Mucosa of descending colon (tissue), 3 donors: Measurements from ENCODE around the gene REC114. TPM values are rescaled to one million over a fixed set of nuclear protein-coding genes. Genes with fewer than 3 reads are reported as not detected.
"Not testable (repeated sequence)": the region's sequence is repeated elsewhere in the genome, so short reads cannot be mapped to it uniquely, and the experiment has no call there.

ENCODE experiments used
- ATAC-seq: fragments of 200-7000 bp; cut with Tn5 transposase; one replicate; pipeline ENCODE4 v1.9.1; 2020; ENCODE audit warnings: mild to moderate bottlenecking, moderate library complexity
- DNase-seq, 3 donors: peaks; one replicate each; pipeline ENCODE4 v3.0.0-alpha.2; 2020
- H3K36me3 ChIP-seq: fragments of 200-600 bp; one replicate; pipeline ENCODE4 v1.8.0; 2021; ENCODE audit warnings: low read depth, mild to moderate bottlenecking
- H3K4me1 ChIP-seq: fragments of 200-600 bp; one replicate; pipeline ENCODE4 v1.8.0; 2021; ENCODE audit warnings: low read depth, mild to moderate bottlenecking
- H3K4me3 ChIP-seq: fragments of 200-600 bp; one replicate; pipeline ENCODE4 v1.8.0; 2021; ENCODE audit warnings: mild to moderate bottlenecking
- H3K9me3 ChIP-seq: fragments of 200-600 bp; one replicate; pipeline ENCODE4 v1.8.0; 2021; ENCODE audit warnings: mild to moderate bottlenecking
- CTCF ChIP-seq: fragments of 200-600 bp; IDR thresholded peaks from one replicate; pipeline ENCODE4 v1.8.0; 2022; ENCODE audit warnings: antibody characterized with exemption, mild to moderate bottlenecking
- intact Hi-C, 2 donors: fragments of 100-400 bp; cut with DNase I in 1 of 2; cut with micrococcal nuclease in 1 of 2; formaldehyde crosslinking; loops; one replicate each; pipeline versions ENCODE4 v1.11.0 to v1.11.1; 2022; cut with DNase I, micrococcal nuclease
- total RNA-seq, 3 donors: library from RNA; stranded (reverse); fragmentation: NEBNext Ultra II Directional in 2 of 3; extraction: Animal tissue kit (Norgen Biotek cat#: 25700) in 2 of 3; gene quantifications; one replicate each; pipeline versions ENCODE4 v1.2.1 to v1.2.4, GENCODE V29; 2021 to 2023
- donor health status: DM: no; HTN: no; CAD: no; lungs with moderate emphysema.
- donor health status: DM: no; HTN: no; CAD: no.
- donor health status: DM: no; HTN: yes; CAD: no.

Gene REC114
- total RNA-seq, 3 donors from 2014 or later, result not detected

DNA sequence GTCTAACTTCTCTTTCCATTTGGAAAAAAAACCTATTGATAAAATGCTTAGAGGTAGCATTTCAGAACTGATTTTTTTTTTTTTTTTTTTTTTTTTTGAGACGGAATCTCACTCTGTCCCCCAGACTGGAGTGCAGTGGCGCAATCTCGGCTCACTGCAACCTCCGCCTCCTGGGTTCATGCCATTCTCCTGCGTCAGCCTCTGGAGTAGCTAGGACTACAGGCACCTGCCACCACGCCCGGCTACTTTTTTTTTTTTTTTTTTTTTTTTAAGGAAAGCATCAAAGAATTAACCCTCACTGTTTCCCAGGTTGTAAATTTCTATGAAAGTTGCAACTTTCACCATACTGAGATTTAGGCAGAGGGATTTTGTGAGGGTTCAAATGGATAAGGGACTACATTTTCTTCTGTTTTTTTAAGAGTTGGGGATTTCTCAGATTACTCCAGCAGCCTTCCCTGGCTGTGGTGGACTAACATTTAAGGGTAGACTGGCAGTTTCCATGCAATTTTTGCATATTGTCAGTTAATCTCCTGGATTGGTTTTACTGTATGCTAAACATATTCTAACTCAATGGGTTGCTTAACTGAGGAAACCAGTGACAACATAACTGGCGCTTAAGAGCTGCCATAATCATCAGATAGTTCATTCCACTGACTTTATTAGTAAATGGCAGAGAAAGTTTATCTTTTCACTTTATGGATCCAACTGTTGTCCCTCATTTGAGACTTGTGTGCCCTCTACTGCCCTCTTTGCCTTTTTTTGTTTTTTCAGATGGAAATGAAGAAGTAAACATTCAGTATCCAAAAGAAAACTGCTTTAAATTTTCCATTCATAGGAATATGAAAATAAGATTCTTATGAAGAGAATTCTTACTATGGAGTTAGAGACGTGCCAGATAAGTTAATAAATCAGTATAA, 96.5 kb downstream of the REC114 start:
- ATAC-seq (no peak), DNase-seq (peak; percentile 44 to 50 (median 48))
- Histone ChIP-seq H3K4me1 (peaks cover 5% of the 10 kb centered on the region), H3K4me3 (no peak overlapping the region), H3K9me3 (no peaks in the 10 kb centered on the region), H3K36me3 (no peaks in the 10 kb centered on the region)
- intact Hi-C loops, result no loop called here
- no peak for TF ChIP-seq CTCF

DNA sequence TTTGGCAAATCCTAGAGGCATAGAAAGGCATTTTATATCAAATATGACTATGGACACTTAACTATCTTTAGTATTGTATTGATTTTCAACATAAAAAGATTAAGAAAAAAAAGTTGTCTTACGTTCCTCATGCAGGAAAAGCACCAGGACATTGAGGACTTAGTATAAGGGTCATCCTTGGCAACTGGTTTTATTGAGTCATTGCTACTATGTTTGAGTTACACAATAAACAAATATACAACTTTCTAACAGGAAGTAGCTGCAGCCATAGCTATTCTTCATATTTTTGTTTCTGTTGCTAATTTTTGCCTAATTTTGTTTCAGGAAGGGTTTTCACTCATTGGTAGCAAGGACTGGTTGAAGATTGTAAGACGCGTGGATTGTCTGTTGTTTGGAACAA, 97.2 kb downstream of the REC114 start:
- Histone ChIP-seq H3K4me1 (peaks cover 5% of the 10 kb centered on the region), H3K4me3 (no peak overlapping the region), H3K9me3 (no peaks in the 10 kb centered on the region), H3K36me3 (no peaks in the 10 kb centered on the region)
- intact Hi-C loops, result no loop called here
- DNase-seq, result no peak
- peak; percentile 60 for ATAC-seq
- no peak for TF ChIP-seq CTCF

DNA sequence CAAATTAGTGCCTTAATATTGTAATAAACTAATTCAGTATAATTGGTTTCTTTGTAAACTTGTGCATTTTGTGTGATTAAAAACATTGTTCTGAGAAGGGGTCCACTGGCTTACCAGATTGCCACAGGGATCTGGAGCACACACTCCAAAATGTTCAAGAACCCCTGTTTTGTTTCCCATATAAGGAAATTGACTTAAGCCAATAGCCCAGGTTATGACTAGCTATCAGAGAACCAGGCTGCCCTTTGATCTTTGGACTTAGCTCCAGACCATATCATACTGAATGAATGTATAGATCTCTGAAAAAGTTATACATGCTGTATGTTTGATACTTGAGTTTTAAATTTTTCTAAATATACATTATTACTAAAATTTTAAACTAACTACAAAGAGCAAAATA, 98.5 kb downstream of the REC114 start:
- intact Hi-C loops, result no loop called here
- H3K4me3 ChIP-seq, result no peak overlapping the region
- no peaks in the 10 kb centered on the region for H3K9me3 ChIP-seq
- no peaks in the 10 kb centered on the region for H3K36me3 ChIP-seq
- ATAC-seq (peak; percentile 82), DNase-seq (peak in 1 of 3 donors; percentile 57)
- TF ChIP-seq CTCF, result no peak
- H3K4me1 ChIP-seq, result peaks cover 5% of the 10 kb centered on the region

- H3K9me3 ChIP-seq, ATAC-seq, DNase-seq, H3K4me1 ChIP-seq, H3K36me3 ChIP-seq, H3K4me3 ChIP-seq, intact Hi-C loops: not testable (repeated sequence)
Observed at GRCh38 chr15:73548925-73549324, 106.0 kb downstream of the REC114 start.

GRCh38 chr15:73550190-73550589, 107.2 kb downstream of the REC114 start:
- H3K9me3 ChIP-seq, result no peaks in the 10 kb centered on the region
- TF ChIP-seq CTCF, result no peak
- no peaks in the 10 kb centered on the region for H3K4me1 ChIP-seq
- no peak for DNase-seq
- H3K36me3 ChIP-seq, result no peaks in the 10 kb centered on the region
- ATAC-seq, result no peak
- H3K4me3 ChIP-seq, result no peak overlapping the region
- intact Hi-C loops, result loop anchor here in 1 of 2 donors (5.0 kb wide), 1 partner anchor 87 kb away; no protein-coding TSS in a partner anchor

DNA sequence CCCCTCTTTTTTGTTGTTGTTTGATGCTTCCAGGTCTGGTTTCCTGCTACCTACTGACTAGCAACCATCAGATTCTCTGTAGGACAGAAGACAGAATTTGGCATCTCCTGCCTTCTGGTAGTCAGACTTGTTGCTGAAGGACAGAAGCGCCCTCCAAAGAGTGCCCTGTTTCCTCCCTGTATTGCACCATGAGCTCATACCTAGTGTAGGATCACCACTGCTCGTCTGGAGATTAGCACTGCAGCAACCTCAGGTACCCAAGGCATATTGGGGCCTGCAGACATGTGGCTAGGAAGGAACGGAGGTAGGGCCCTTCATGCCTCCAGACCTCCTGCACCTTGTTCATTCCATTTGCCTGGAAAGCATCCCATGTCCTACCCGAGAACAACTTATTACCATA, 112.1 kb downstream of the REC114 start:
- no peak overlapping the region for H3K4me3 ChIP-seq
- DNase-seq (no peak), ATAC-seq (no peak)
- no peaks in the 10 kb centered on the region for H3K9me3 ChIP-seq
- intact Hi-C loops, result loop anchor here in 1 of 2 donors (5.0 kb wide), 1 partner anchor 82 kb away; no protein-coding TSS in a partner anchor
- TF ChIP-seq CTCF, result no peak
- H3K4me1 ChIP-seq, result no peaks in the 10 kb centered on the region
- no peaks in the 10 kb centered on the region for H3K36me3 ChIP-seq
